ENCODE measurements around the gene LRRC42. TPM values are rescaled to one million over a fixed set of nuclear protein-coding genes. Genes with fewer than 3 reads are reported as not detected.
"Not testable (repeated sequence)": the region's sequence is repeated elsewhere in the genome, so short reads cannot be mapped to it uniquely, and the experiment has no call there.

The LRRC42 gene
- total RNA-seq, 1 donor from 2014 or later, result 50.1 TPM

GRCh38 chr1:53998223-53998622 is 52.1 kb downstream of the LRRC42 start:
- no peaks in the 10 kb centered on the region for H3K27me3 Mint-ChIP-seq
- no peak for DNase-seq (ENCODE audit: extremely low spot score, unreplicated experiment)
- H3K27ac Mint-ChIP-seq, result no peak overlapping the region
- TF ChIP-seq CTCF (conservative IDR thresholded peaks at IDR 0.05), result no peak
- peaks cover 5% of the 10 kb centered on the region for H3K4me1 Mint-ChIP-seq (ENCODE audit: unreplicated experiment)
- no peaks in the 10 kb centered on the region for H3K9me3 Mint-ChIP-seq
- H3K4me3 Mint-ChIP-seq, result no peak overlapping the region
- no peaks in the 10 kb centered on the region for H3K36me3 Mint-ChIP-seq

GRCh38 chr1:53999920-54000319 is 53.8 kb downstream of the LRRC42 start:
- H3K27ac Mint-ChIP-seq, result no peak overlapping the region
- peaks cover 5% of the 10 kb centered on the region for H3K4me1 Mint-ChIP-seq (ENCODE audit: unreplicated experiment)
- H3K27me3 Mint-ChIP-seq, result no peaks in the 10 kb centered on the region
- no peak overlapping the region for H3K4me3 Mint-ChIP-seq
- no peak for DNase-seq (ENCODE audit: extremely low spot score, unreplicated experiment)
- no peaks in the 10 kb centered on the region for H3K36me3 Mint-ChIP-seq
- no peak for TF ChIP-seq CTCF (conservative IDR thresholded peaks at IDR 0.05)
- no peaks in the 10 kb centered on the region for H3K9me3 Mint-ChIP-seq

GRCh38 chr1:54001591-54001990 is 55.4 kb downstream of the LRRC42 start:
- no peaks in the 10 kb centered on the region for H3K36me3 Mint-ChIP-seq
- H3K9me3 Mint-ChIP-seq, result no peaks in the 10 kb centered on the region
- no peak overlapping the region for H3K27ac Mint-ChIP-seq
- no peak for DNase-seq (ENCODE audit: extremely low spot score, unreplicated experiment)
- H3K4me1 Mint-ChIP-seq (ENCODE audit: unreplicated experiment), result peaks cover 9% of the 10 kb centered on the region
- H3K27me3 Mint-ChIP-seq, result no peaks in the 10 kb centered on the region
- TF ChIP-seq CTCF (conservative IDR thresholded peaks at IDR 0.05), result no peak
- no peak overlapping the region for H3K4me3 Mint-ChIP-seq

- peaks cover 9% of the 10 kb centered on the region for H3K4me1 Mint-ChIP-seq (ENCODE audit: unreplicated experiment)
- H3K27ac Mint-ChIP-seq, result no peak overlapping the region
- no peaks in the 10 kb centered on the region for H3K27me3 Mint-ChIP-seq
- TF ChIP-seq CTCF (conservative IDR thresholded peaks at IDR 0.05), result no peak
- H3K36me3 Mint-ChIP-seq, result no peaks in the 10 kb centered on the region
- no peak overlapping the region for H3K4me3 Mint-ChIP-seq
- no peaks in the 10 kb centered on the region for H3K9me3 Mint-ChIP-seq
- DNase-seq (ENCODE audit: extremely low spot score, unreplicated experiment), result no peak
Observed at GRCh38 chr1:54002544-54003248, 56.5 kb downstream of the LRRC42 start.

- no peak overlapping the region for H3K4me3 Mint-ChIP-seq
- DNase-seq (ENCODE audit: extremely low spot score, unreplicated experiment), result no peak
- peaks cover 9% of the 10 kb centered on the region for H3K4me1 Mint-ChIP-seq (ENCODE audit: unreplicated experiment)
- TF ChIP-seq CTCF (conservative IDR thresholded peaks at IDR 0.05), result no peak
- H3K27me3 Mint-ChIP-seq, result no peaks in the 10 kb centered on the region
- H3K27ac Mint-ChIP-seq, result no peak overlapping the region
- H3K36me3 Mint-ChIP-seq, result no peaks in the 10 kb centered on the region
- H3K9me3 Mint-ChIP-seq, result no peaks in the 10 kb centered on the region
Observed at GRCh38 chr1:54003249-54003646, 57.1 kb downstream of the LRRC42 start.

- H3K36me3 Mint-ChIP-seq; DNase-seq (ENCODE audit: extremely low spot score, unreplicated experiment); H3K27me3 Mint-ChIP-seq; H3K9me3 Mint-ChIP-seq; H3K4me3 Mint-ChIP-seq; H3K4me1 Mint-ChIP-seq (ENCODE audit: unreplicated experiment); H3K27ac Mint-ChIP-seq: not testable (repeated sequence)
Observed at GRCh38 chr1:54003750-54004480, 57.8 kb downstream of the LRRC42 start.
